HCT116 (cell line): Measurements from ENCODE around the gene BMP4. TPM values are rescaled to one million over a fixed set of nuclear protein-coding genes. Genes with fewer than 3 reads are reported as not detected.

Experiments used
- ATAC-seq: fragments of 200-7000 bp; cut with Tn5 transposase; 2 replicates; pipeline ENCODE4 v1.9.1; 2020; ENCODE audit warnings: mild to moderate bottlenecking, moderate library complexity
- BruUV-seq: library from RNA; stranded (reverse); fragments of 400-500 nt; replicated peaks from 2 replicates; lab custom pipeline; 2021; lab: Mats Ljungman, UMichigan
- CTCF ChIA-PET: fragments of 300-600 bp; sonication (Branson Sonifier 250); formaldehyde crosslinking; loops from one replicate; lab custom pipeline; 2021; ENCODE audit warnings: antibody characterized with exemption; lab: Charles Lee
- POLR2A ChIA-PET: fragments of 300-600, 350-600 bp; sonication (Branson Sonifier 250); formaldehyde crosslinking; loops from one replicate; lab custom pipeline; 2021; ENCODE audit warnings: antibody characterized with exemption; lab: Charles Lee
- RAD21 ChIA-PET, 2 experiments: fragments of 300-600 bp; sonication (Branson Sonifier 250); formaldehyde crosslinking; loops; one replicate each; lab custom pipeline; 2023; ENCODE audit warnings: low total read pairs in 2 of 2; ENCODE audit not compliant: uncharacterized antibody in 2 of 2, unreplicated experiment in 2 of 2, low non-redundant PET in 1 of 2; lab: Charles Lee
- DNase-seq: peaks from one replicate; pipeline ENCODE4 v3.0.0-alpha.2; 2010; ENCODE audit warnings: low read depth, low spot score
- H2AFZ ChIP-seq: fragments of 200-600 bp; shearing (Covaris generic), sonication (generic); 2 replicates; pipeline ENCODE4 v1.6.1; 2017; ENCODE audit warnings: low read depth, mixed run types, mixed read lengths, antibody characterized with exemption, low read length; ENCODE audit not compliant: poor library complexity, severe bottlenecking
- H3K27ac ChIP-seq: 2 replicates; pipeline ENCODE4 v1.5.1; 2012; ENCODE audit warnings: low read depth, low read length
- H3K27me3 ChIP-seq: fragments of 200-600 bp; sonication (generic); 2 replicates; pipeline ENCODE4 v1.6.1; 2016; ENCODE audit warnings: mixed run types, low read length, mixed read lengths; ENCODE audit not compliant: insufficient read depth
- H3K36me3 ChIP-seq, 2 experiments: fragments of 200-500 bp in 1 of 2; fragments of 200-600 bp in 1 of 2; sonication (Bioruptor generic) in 1 of 2; sonication (generic) in 1 of 2; 2 replicates each; pipeline versions ENCODE4 v1.5.1 to v1.6.1; 2014 to 2016; ENCODE audit warnings: low read length in 2 of 2, inconsistent platforms in 1 of 2, mixed read lengths in 1 of 2, mixed run types in 1 of 2; ENCODE audit not compliant: insufficient read depth in 2 of 2, control insufficient read depth in 1 of 2
- H3K4me1 ChIP-seq, 2 experiments: fragments of 200-600 bp in 1 of 2; sonication (generic) in 1 of 2; 2 replicates each; pipeline versions ENCODE4 v1.5.1 to v1.6.1; 2012 to 2017; ENCODE audit warnings: low read length in 2 of 2, inconsistent platforms in 1 of 2, mild to moderate bottlenecking in 1 of 2, mixed read lengths in 1 of 2, mixed run types in 1 of 2, moderate library complexity in 1 of 2; ENCODE audit not compliant: insufficient read depth in 2 of 2, control insufficient read depth in 1 of 2
- H3K4me2 ChIP-seq: fragments of 200-600 bp; sonication (generic); 2 replicates; pipeline ENCODE4 v1.6.1; 2017; ENCODE audit warnings: mixed run types, low read length, mixed read lengths
- H3K4me3 ChIP-seq, 2 experiments: fragments of 200-600 bp in 1 of 2; sonication (generic) in 1 of 2; replicated peaks in 1 of 2; 2 replicates each; pipeline ENCODE4 v1.5.1; 2011 to 2016; ENCODE audit warnings: low read length in 2 of 2, control low read depth in 1 of 2, low read depth in 1 of 2, mild to moderate bottlenecking in 1 of 2, mixed read lengths in 1 of 2, mixed run types in 1 of 2
- H3K79me2 ChIP-seq: fragments of 200-600 bp; sonication (generic); 2 replicates; pipeline ENCODE4 v1.6.1; 2017; ENCODE audit warnings: mild to moderate bottlenecking, mixed run types, low read length, moderate library complexity, mixed read lengths; ENCODE audit not compliant: insufficient read depth
- H3K9ac ChIP-seq: fragments of 200-600 bp; sonication (generic); 2 replicates; pipeline ENCODE4 v1.6.1; 2016; ENCODE audit warnings: low read length, mixed read lengths
- H3K9me2 ChIP-seq: fragments of 200-600 bp; sonication (generic), shearing (Covaris generic); 2 replicates; pipeline ENCODE4 v1.6.1; 2017; ENCODE audit warnings: mixed run types, mild to moderate bottlenecking, moderate library complexity; ENCODE audit not compliant: insufficient read depth
- H3K9me3 ChIP-seq, 2 experiments: fragments of 200-500 bp in 1 of 2; fragments of 200-600 bp in 1 of 2; sonication (Bioruptor generic) in 1 of 2; sonication (generic) in 1 of 2; 2 replicates each; pipeline ENCODE4 v1.6.1; 2014 to 2017; ENCODE audit warnings: low read length in 2 of 2, mixed read lengths in 2 of 2, inconsistent platforms in 1 of 2, low read depth in 1 of 2, mild to moderate bottlenecking in 1 of 2, mixed run types in 1 of 2, moderate library complexity in 1 of 2; ENCODE audit not compliant: control insufficient read depth in 1 of 2, insufficient read depth in 1 of 2
- H4K20me1 ChIP-seq: fragments of 200-600 bp; sonication (generic), shearing (Covaris generic); 2 replicates; pipeline ENCODE4 v1.6.1; 2017; ENCODE audit warnings: mixed run types, mild to moderate bottlenecking, moderate library complexity; ENCODE audit not compliant: insufficient read depth
- CTCF ChIP-seq, 3 experiments: fragments of 200-600 bp in 1 of 3; sonication (generic) in 1 of 3; IDR thresholded peaks in 2 of 3; conservative IDR thresholded peaks in 1 of 3; 2 replicates each; pipeline ENCODE4 v1.5.1; 2012 to 2017; ENCODE audit warnings: low read depth in 2 of 3, low read length in 2 of 3, antibody characterized with exemption in 1 of 3, borderline replicate concordance in 1 of 3, control low read depth in 1 of 3, mild to moderate bottlenecking in 1 of 3, mixed read lengths in 1 of 3, mixed run types in 1 of 3, moderate library complexity in 1 of 3; ENCODE audit not compliant: insufficient read depth in 1 of 3
- EGR1 ChIP-seq: IDR thresholded peaks from 2 replicates; pipeline ENCODE4 v1.6.1; 2012; ENCODE audit warnings: low read depth
- ELF1 ChIP-seq: IDR thresholded peaks from 2 replicates; pipeline ENCODE4 v1.6.1; 2012; ENCODE audit warnings: low read depth, borderline replicate concordance
- EZH2phosphoT487 ChIP-seq: fragments of 200-600 bp; IDR thresholded peaks from 2 replicates; pipeline ENCODE4 v1.6.1; 2018; ENCODE audit warnings: antibody characterized with exemption, borderline replicate concordance
- POLR2A ChIP-seq: IDR thresholded peaks from 2 replicates; pipeline ENCODE4 v1.7.0; 2011; ENCODE audit warnings: borderline replicate concordance; ENCODE audit not compliant: insufficient read depth, insufficient read length; ENCODE audit errors: extremely low read depth
- RAD21 ChIP-seq: IDR thresholded peaks from 2 replicates; pipeline ENCODE4 v1.6.1; 2012; ENCODE audit warnings: low read depth, mild to moderate bottlenecking
- REST ChIP-seq: IDR thresholded peaks from 2 replicates; pipeline ENCODE4 v1.6.1; 2012; ENCODE audit warnings: low read depth
- SIN3A ChIP-seq: IDR thresholded peaks from 2 replicates; pipeline ENCODE4 v1.6.1; 2012; ENCODE audit warnings: low read depth
- SP1 ChIP-seq: IDR thresholded peaks from 2 replicates; pipeline ENCODE4 v1.6.1; 2012; ENCODE audit warnings: low read depth
- YY1 ChIP-seq: IDR thresholded peaks from 2 replicates; pipeline ENCODE4 v1.6.1; 2011; ENCODE audit warnings: low read length, low read depth, moderate library complexity, mild to moderate bottlenecking; ENCODE audit not compliant: insufficient replicate concordance; ENCODE audit errors: extremely low read depth
- ZNF274 ChIP-seq: fragments of 200-500 bp; sonication (Bioruptor generic); IDR thresholded peaks from 2 replicates; pipeline ENCODE4 v1.6.1; 2014; ENCODE audit warnings: mild to moderate bottlenecking, low read depth, low read length, inconsistent platforms
- intact Hi-C: fragments of 100-400 bp; cut with micrococcal nuclease; formaldehyde crosslinking; loops from 2 replicates; pipeline ENCODE4 v1.10.0; 2022
- total RNA-seq: library from RNA; stranded (reverse); gene quantifications from one replicate; pipeline ENCODE4 v1.2.1, GENCODE V29; 2021; ENCODE audit not compliant: unreplicated experiment

The BMP4 gene
- total RNA-seq, 1 experiment from 2014 or later, result 145 TPM

- no peaks in the 10 kb centered on the region for H3K9me2 ChIP-seq
- no peaks in the 10 kb centered on the region for H3K9me3 ChIP-seq
- no peaks in the 10 kb centered on the region for H3K27me3 ChIP-seq
- DNase-seq (no peak), ATAC-seq (no peak)
- H3K9ac ChIP-seq, result no peak overlapping the region
- H2AFZ ChIP-seq, result no peak overlapping the region
- RAD21 ChIA-PET, result no interaction called here
- peaks cover 44 to 46% of the 10 kb centered on the region in 2 experiments for H3K4me1 ChIP-seq
- H3K27ac ChIP-seq, result peak overlapping the region; percentile 62; the same call in 1 of the 2 replicates
- intact Hi-C loops, result loop anchor here (10.0 kb wide), 1 partner anchor 566 kb away; no protein-coding TSS in a partner anchor
- 0 out of 2 replicates have a peak overlapping the region, but pooled peaks have one; percentile 1 for H3K4me2 ChIP-seq
- CTCF ChIA-PET, result interaction anchor here (1.3 to 1.9 kb wide), 6 partner anchors 44 to 461 kb away, joined by 4 to 8 read pairs (median 6); partner anchors contain the start of gene BMP4
- no peaks in the 10 kb centered on the region for H4K20me1 ChIP-seq
- H3K79me2 ChIP-seq, result no peaks in the 10 kb centered on the region
- POLR2A ChIA-PET, result no interaction called here
- no TSS peak for BruUV-seq
- no peak overlapping the region for H3K4me3 ChIP-seq
- H3K36me3 ChIP-seq, result no peaks in the 10 kb centered on the region
- TF ChIP-seq SIN3A (no peak), RAD21 (no peak), EGR1 (no peak), REST (no peak), EZH2phosphoT487 (no peak), SP1 (no peak), CTCF (IDR thresholded peaks at IDR 0.05 in 2 of 3, conservative IDR thresholded peaks at IDR 0.05 in 1 of 3; ENCODE audit: borderline replicate concordance in 1 of 3, insufficient read depth in 1 of 3, low read depth in 2 of 3, low read length in 2 of 3) (no peak), ZNF274 (no peak), ELF1 (no peak), YY1 (no peak), POLR2A (no peak)
These were observed 43.8 kb upstream of the BMP4 start for GRCh38 chr14:54000341-54000811.
